Stimulated activated naive CD4-positive, alpha-beta T cell treated with Interleukin-2 at 50 U/mL for 16 hours (primary cell): ENCODE data around the gene ROBO2.

Experiments used
- DNase-seq: peaks from one replicate; lab custom pipeline; 2025; lab: John Stamatoyannopoulos, UW

ROBO2 gene

GRCh38 chr3:77039606-77040171 lies at the start of gene ROBO2:
Gene ROBO2 (plus strand): TSS chr3:77040099. CDS start chr3:77040786, 687 bp downstream.
- DNase-seq: no peak

GRCh38 chr3:76990606-76991005 lies 49.3 kb upstream of the ROBO2 start:
- no peak for DNase-seq

GRCh38 chr3:76991165-76991564 lies 48.7 kb upstream of the ROBO2 start:
- no peak for DNase-seq

- DNase-seq: no peak
Observed at GRCh38 chr3:76997733-76998132, 42.2 kb upstream of the ROBO2 start.

GRCh38 chr3:76998555-76998954 lies 41.3 kb upstream of the ROBO2 start:
- DNase-seq: no peak

- DNase-seq: no peak
Observed at GRCh38 chr3:77001062-77001701, 38.7 kb upstream of the ROBO2 start.

- no peak for DNase-seq
Observed at GRCh38 chr3:77014226-77014625, 25.7 kb upstream of the ROBO2 start.

GRCh38 chr3:77025471-77025870 lies 14.4 kb upstream of the ROBO2 start:
- no peak for DNase-seq

GRCh38 chr3:77026904-77027634 lies 12.8 kb upstream of the ROBO2 start:
- no peak for DNase-seq

GRCh38 chr3:77028005-77028404 lies 11.9 kb upstream of the ROBO2 start:
- no peak for DNase-seq

- DNase-seq: no peak
Observed at GRCh38 chr3:77038468-77038929, 1.4 kb upstream of the ROBO2 start.

- no peak for DNase-seq
Observed at GRCh38 chr3:77038930-77039605, 831 bp upstream of the ROBO2 start.

- DNase-seq: no peak
Observed at GRCh38 chr3:77040216-77040615, 317 bp downstream of the ROBO2 start.

- DNase-seq: no peak
Observed at GRCh38 chr3:77040926-77041722, 1.2 kb downstream of the ROBO2 start.

- no peak for DNase-seq
Observed at GRCh38 chr3:77041811-77042210, 1.9 kb downstream of the ROBO2 start.

GRCh38 chr3:77042343-77042742 lies 2.4 kb downstream of the ROBO2 start:
- no peak for DNase-seq

GRCh38 chr3:77042882-77043281 lies 3.0 kb downstream of the ROBO2 start:
- DNase-seq: no peak

- no peak for DNase-seq
Observed at GRCh38 chr3:77045686-77046085, 5.8 kb downstream of the ROBO2 start.

GRCh38 chr3:77048186-77048585 lies 8.3 kb downstream of the ROBO2 start:
- no peak for DNase-seq

- no peak for DNase-seq
Observed at GRCh38 chr3:77051591-77051990, 11.7 kb downstream of the ROBO2 start.

GRCh38 chr3:77052051-77052501 lies 12.2 kb downstream of the ROBO2 start:
- no peak for DNase-seq
